ENCODE data around the gene EMILIN3.

EMILIN3 gene

GRCh38 chr20:41366546-41367392 lies at the start of gene EMILIN3:
TSS of gene EMILIN3 (minus strand) at chr20:41366818. CDS start at chr20:41366634, 184 bp downstream.
- no peak within 1 kb of the TSS for H3K4me3 ChIP-seq (ENCODE audit: control insufficient read depth, low read depth, low read length)
- DNase-seq (ENCODE audit: low read depth) = no peak
- TF ChIP-seq CTCF (IDR thresholded peaks at IDR 0.05; ENCODE audit: control insufficient read depth, insufficient read depth, low read depth, low read length, missing control alignments) = no peak

- no peak for DNase-seq (ENCODE audit: low read depth)
- TF ChIP-seq CTCF (IDR thresholded peaks at IDR 0.05; ENCODE audit: control insufficient read depth, insufficient read depth, low read depth, low read length, missing control alignments) = no peak
- no peak overlapping the region for H3K4me3 ChIP-seq (ENCODE audit: control insufficient read depth, low read depth, low read length)
Measured at GRCh38 chr20:41415191-41415590, 48.6 kb upstream of the EMILIN3 start.

- DNase-seq (ENCODE audit: low read depth) = no peak
- TF ChIP-seq CTCF (IDR thresholded peaks at IDR 0.05; ENCODE audit: control insufficient read depth, insufficient read depth, low read depth, low read length, missing control alignments) = no peak
- H3K4me3 ChIP-seq (ENCODE audit: control insufficient read depth, low read depth, low read length) = no peak overlapping the region
Measured at GRCh38 chr20:41413169-41413568, 46.6 kb upstream of the EMILIN3 start.

- DNase-seq (ENCODE audit: low read depth) = no peak
- no peak for TF ChIP-seq CTCF (IDR thresholded peaks at IDR 0.05; ENCODE audit: control insufficient read depth, insufficient read depth, low read depth, low read length, missing control alignments)
- no peak overlapping the region for H3K4me3 ChIP-seq (ENCODE audit: control insufficient read depth, low read depth, low read length)
Measured at GRCh38 chr20:41412324-41413120, 45.9 kb upstream of the EMILIN3 start.

- no peak overlapping the region for H3K4me3 ChIP-seq (ENCODE audit: control insufficient read depth, low read depth, low read length)
- no peak for DNase-seq (ENCODE audit: low read depth)
- TF ChIP-seq CTCF (IDR thresholded peaks at IDR 0.05; ENCODE audit: control insufficient read depth, insufficient read depth, low read depth, low read length, missing control alignments) = peak; percentile 38
Measured at GRCh38 chr20:41411391-41411847, 44.8 kb upstream of the EMILIN3 start.

- H3K4me3 ChIP-seq (ENCODE audit: control insufficient read depth, low read depth, low read length) = no peak overlapping the region
- DNase-seq (ENCODE audit: low read depth) = no peak
- no peak for TF ChIP-seq CTCF (IDR thresholded peaks at IDR 0.05; ENCODE audit: control insufficient read depth, insufficient read depth, low read depth, low read length, missing control alignments)
Measured at GRCh38 chr20:41408986-41409385, 42.4 kb upstream of the EMILIN3 start.
